Measurements from ENCODE around the gene MROH9.

DNA sequence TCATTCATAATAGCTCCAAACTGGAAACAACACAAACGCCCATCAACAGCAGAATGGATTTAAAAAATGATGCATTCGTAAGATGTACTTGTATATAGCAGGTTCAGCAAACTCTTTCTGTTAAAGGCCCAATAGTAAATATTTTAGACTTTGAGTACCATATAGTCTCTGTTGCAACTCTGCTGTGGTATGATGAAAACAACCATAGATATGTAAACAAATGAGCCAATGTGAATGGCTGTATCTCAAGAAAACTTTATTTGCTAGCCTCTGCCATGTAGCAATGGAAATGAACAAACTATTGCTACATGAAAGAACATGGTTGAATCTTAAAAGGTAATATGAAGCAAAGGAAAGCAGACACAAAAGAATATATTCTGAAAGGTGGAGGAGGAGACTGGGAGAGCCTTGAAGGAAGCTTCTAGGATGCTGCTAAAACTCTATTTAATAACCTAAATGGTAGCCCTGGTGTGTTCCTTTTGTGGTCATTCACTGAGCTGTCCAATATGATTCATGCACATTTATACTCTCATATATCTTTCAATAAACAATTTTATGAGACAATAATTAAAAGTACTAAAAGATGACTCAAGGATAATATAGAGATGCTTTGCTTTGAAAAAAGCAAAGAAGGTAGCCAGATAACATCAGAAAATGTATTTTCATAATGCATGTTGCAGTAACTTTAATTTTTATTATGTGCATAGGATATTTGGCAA lies 126.2 kb downstream of the MROH9 start:
- TF ChIP-seq, protein P1, sequence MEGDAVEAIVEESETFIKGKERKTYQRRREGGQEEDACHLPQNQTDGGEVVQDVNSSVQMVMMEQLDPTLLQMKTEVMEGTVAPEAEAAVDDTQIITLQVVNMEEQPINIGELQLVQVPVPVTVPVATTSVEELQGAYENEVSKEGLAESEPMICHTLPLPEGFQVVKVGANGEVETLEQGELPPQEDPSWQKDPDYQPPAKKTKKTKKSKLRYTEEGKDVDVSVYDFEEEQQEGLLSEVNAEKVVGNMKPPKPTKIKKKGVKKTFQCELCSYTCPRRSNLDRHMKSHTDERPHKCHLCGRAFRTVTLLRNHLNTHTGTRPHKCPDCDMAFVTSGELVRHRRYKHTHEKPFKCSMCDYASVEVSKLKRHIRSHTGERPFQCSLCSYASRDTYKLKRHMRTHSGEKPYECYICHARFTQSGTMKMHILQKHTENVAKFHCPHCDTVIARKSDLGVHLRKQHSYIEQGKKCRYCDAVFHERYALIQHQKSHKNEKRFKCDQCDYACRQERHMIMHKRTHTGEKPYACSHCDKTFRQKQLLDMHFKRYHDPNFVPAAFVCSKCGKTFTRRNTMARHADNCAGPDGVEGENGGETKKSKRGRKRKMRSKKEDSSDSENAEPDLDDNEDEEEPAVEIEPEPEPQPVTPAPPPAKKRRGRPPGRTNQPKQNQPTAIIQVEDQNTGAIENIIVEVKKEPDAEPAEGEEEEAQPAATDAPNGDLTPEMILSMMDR (IDR thresholded peaks at IDR 0.05), result no peak
- TF ChIP-seq POLR2AphosphoS5 (IDR thresholded peaks at IDR 0.05), result no peak
- no peak for TF ChIP-seq EP300 (IDR thresholded peaks at IDR 0.05)
- no peak for TF ChIP-seq POLR2A (IDR thresholded peaks at IDR 0.05)

Data from suprapubic skin (tissue), 4 donors.